Measurements from ENCODE around the gene SSR4.
A peak's percentile ranks its signal among the peaks of the same experiment; 100 is the strongest.
"Not testable (repeated sequence)": the region's sequence is repeated elsewhere in the genome, so short reads cannot be mapped to it uniquely, and the experiment has no call there.

The SSR4 gene

GRCh38 chrX:153794018-153794896 is at the start of gene SSR4, which contains the start of gene IDH3G:
TSS of gene SSR4 (plus strand) at chrX:153794668. CDS start at chrX:153794688, 20 bp downstream.
TSS of gene IDH3G (minus strand) at chrX:153794375. CDS start at chrX:153794326, 49 bp downstream.
- peak; percentile 91 for DNase-seq

GRCh38 chrX:153745067-153745433 is 49.4 kb upstream of the SSR4 start:
- not testable (repeated sequence) for DNase-seq

- DNase-seq: no peak
Observed at GRCh38 chrX:153746359-153746758, 48.1 kb upstream of the SSR4 start.

GRCh38 chrX:153746991-153747390 is 47.5 kb upstream of the SSR4 start:
- not testable (repeated sequence) for DNase-seq

GRCh38 chrX:153749017-153749416 is 45.5 kb upstream of the SSR4 start:
- not testable (repeated sequence) for DNase-seq

GRCh38 chrX:153750127-153750774 is 44.2 kb upstream of the SSR4 start:
- no peak for DNase-seq

- DNase-seq: no peak
Observed at GRCh38 chrX:153755136-153755535, 39.3 kb upstream of the SSR4 start.

GRCh38 chrX:153761863-153762262 is 32.6 kb upstream of the SSR4 start:
- no peak for DNase-seq

GRCh38 chrX:153762626-153763173 is 31.8 kb upstream of the SSR4 start:
- no peak for DNase-seq

- peak; percentile 5 for DNase-seq
Observed at GRCh38 chrX:153763298-153763932, 31.1 kb upstream of the SSR4 start.

GRCh38 chrX:153763989-153764755 is 30.3 kb upstream of the SSR4 start, which contains the start of gene PLXNB3:
TSS of gene PLXNB3 (plus strand) at chrX:153764249. CDS start at chrX:153765536, 1,287 bp downstream.
- peak; percentile 74 for DNase-seq

GRCh38 chrX:153764786-153765137 is 29.7 kb upstream of the SSR4 start:
- DNase-seq: no peak

GRCh38 chrX:153765138-153766079 is 29.1 kb upstream of the SSR4 start:
- no peak for DNase-seq

- peak; percentile 31 for DNase-seq
Observed at GRCh38 chrX:153766098-153766817, 28.2 kb upstream of the SSR4 start.

GRCh38 chrX:153766871-153767673 is 27.4 kb upstream of the SSR4 start:
- peak; percentile 6 for DNase-seq

GRCh38 chrX:153767674-153768055 is 26.8 kb upstream of the SSR4 start:
- no peak for DNase-seq

GRCh38 chrX:153768311-153769157 is 25.9 kb upstream of the SSR4 start:
- peak; percentile 7 for DNase-seq

- DNase-seq: no peak
Observed at GRCh38 chrX:153769158-153769864, 25.2 kb upstream of the SSR4 start.
